NOMO-1 treated with dmso at 0.1 percent for 144 hours (cell line): Measurements from ENCODE around the gene ARHGAP15.

ENCODE experiments used
- DNase-seq: peaks from one replicate; lab custom pipeline; 2025; ENCODE audit not compliant: unreplicated experiment; lab: John Stamatoyannopoulos, UW

The ARHGAP15 gene

GRCh38 chr2:143701785-143702184 is 572.6 kb downstream of the ARHGAP15 start:
- DNase-seq: no peak

GRCh38 chr2:143702931-143703330 is 573.7 kb downstream of the ARHGAP15 start:
- DNase-seq: no peak

GRCh38 chr2:143704451-143705106 is 575.4 kb downstream of the ARHGAP15 start:
- DNase-seq: no peak

- DNase-seq: no peak
These were observed 576.0 kb downstream of the ARHGAP15 start for GRCh38 chr2:143705108-143705707.

GRCh38 chr2:143706354-143706753 is 577.1 kb downstream of the ARHGAP15 start:
- no peak for DNase-seq

- DNase-seq: no peak
These were observed 579.5 kb downstream of the ARHGAP15 start for GRCh38 chr2:143708682-143709081.

GRCh38 chr2:143710196-143710595 is 581.0 kb downstream of the ARHGAP15 start:
- no peak for DNase-seq

- DNase-seq: no peak
These were observed 581.7 kb downstream of the ARHGAP15 start for GRCh38 chr2:143710879-143711278.

GRCh38 chr2:143716522-143716921 is 587.3 kb downstream of the ARHGAP15 start:
- DNase-seq: no peak

GRCh38 chr2:143717053-143717452 is 587.8 kb downstream of the ARHGAP15 start:
- no peak for DNase-seq

GRCh38 chr2:143717536-143718168 is 588.4 kb downstream of the ARHGAP15 start:
- no peak for DNase-seq

GRCh38 chr2:143718745-143719144 is 589.5 kb downstream of the ARHGAP15 start:
- DNase-seq: no peak

- DNase-seq: no peak
These were observed 590.2 kb downstream of the ARHGAP15 start for GRCh38 chr2:143719406-143719805.

GRCh38 chr2:143720095-143720664 is 591.0 kb downstream of the ARHGAP15 start:
- DNase-seq: no peak

GRCh38 chr2:143725400-143725799 is 596.2 kb downstream of the ARHGAP15 start:
- no peak for DNase-seq

- no peak for DNase-seq
These were observed 597.1 kb downstream of the ARHGAP15 start for GRCh38 chr2:143726151-143726845.

GRCh38 chr2:143728498-143728897 is 599.3 kb downstream of the ARHGAP15 start:
- DNase-seq: no peak

GRCh38 chr2:143729296-143729814 is 600.1 kb downstream of the ARHGAP15 start:
- no peak for DNase-seq

GRCh38 chr2:143730155-143730952 is 601.1 kb downstream of the ARHGAP15 start:
- DNase-seq: no peak

GRCh38 chr2:143730953-143731260 is 601.7 kb downstream of the ARHGAP15 start:
- no peak for DNase-seq

- DNase-seq: no peak
These were observed 602.9 kb downstream of the ARHGAP15 start for GRCh38 chr2:143732076-143732475.
